GM23338 (cell line): ENCODE measurements around the gene WDR35. TPM values are rescaled to one million over a fixed set of nuclear protein-coding genes. Genes with fewer than 3 reads are reported as not detected.
A peak's percentile ranks its signal among the peaks of the same experiment; 100 is the strongest.

Source experiments
- ATAC-seq: fragments of 200-7000 bp; cut with Tn5 transposase; 3 replicates; pipeline ENCODE4 v1.9.1; 2020
- DNase-seq: peaks from one replicate; pipeline ENCODE4 v3.0.0-alpha.2; 2015; ENCODE audit warnings: low spot score
- H2AFZ ChIP-seq: fragments of 200-600 bp; sonication (generic); 2 replicates; pipeline ENCODE4 v1.8.0; 2016; ENCODE audit warnings: antibody characterized with exemption, mild to moderate bottlenecking, moderate library complexity
- H3F3A ChIP-seq: fragments of 200-600 bp; sonication (generic); replicated peaks from 2 replicates; pipeline ENCODE4 v1.8.0; 2017; ENCODE audit warnings: antibody characterized with exemption, mixed run types, low read depth
- H3K27ac ChIP-seq: fragments of 200-600 bp; sonication (generic); 2 replicates; pipeline ENCODE4 v1.6.1; 2016; ENCODE audit warnings: low read depth
- H3K27me3 ChIP-seq: fragments of 200-600 bp; sonication (generic); 2 replicates; pipeline ENCODE4 v1.8.0; 2016; ENCODE audit warnings: mild to moderate bottlenecking, mixed run types, moderate library complexity; ENCODE audit not compliant: insufficient read depth
- H3K36me3 ChIP-seq: fragments of 200-600 bp; sonication (generic); 2 replicates; pipeline ENCODE4 v1.8.0; 2016; ENCODE audit warnings: mild to moderate bottlenecking; ENCODE audit not compliant: insufficient read depth
- H3K4me1 ChIP-seq: fragments of 200-600 bp; sonication (generic); 2 replicates; pipeline ENCODE4 v1.8.0; 2016; ENCODE audit warnings: mild to moderate bottlenecking, moderate library complexity; ENCODE audit not compliant: insufficient read depth
- H3K4me2 ChIP-seq: fragments of 200-600 bp; sonication (generic); 2 replicates; pipeline ENCODE4 v1.7.1; 2017; ENCODE audit warnings: mixed run types
- H3K4me3 ChIP-seq: fragments of 200-600 bp; sonication (generic); 2 replicates; pipeline ENCODE4 v1.6.1; 2016; ENCODE audit warnings: mixed run types
- H3K79me2 ChIP-seq: fragments of 200-600 bp; sonication (generic); replicated peaks from 2 replicates; pipeline ENCODE4 v1.8.0; 2017; ENCODE audit warnings: mild to moderate bottlenecking; ENCODE audit not compliant: insufficient read depth
- H3K9me2 ChIP-seq: fragments of 200-600 bp; sonication (generic); 2 replicates; pipeline ENCODE4 v1.8.0; 2017; ENCODE audit not compliant: insufficient read depth
- H4K20me1 ChIP-seq: fragments of 200-600 bp; sonication (generic); replicated peaks from 2 replicates; pipeline ENCODE4 v1.8.0; 2017; ENCODE audit warnings: mild to moderate bottlenecking; ENCODE audit not compliant: insufficient read depth
- H3K27ac Mint-ChIP-seq: 2 replicates; pipeline ENCODE4 v1.8.0; 2020; ENCODE audit warnings: inconsistent platforms, mild to moderate bottlenecking, moderate library complexity, mixed read lengths
- H3K27me3 Mint-ChIP-seq: 3 replicates; pipeline ENCODE4 v1.8.0; 2022; ENCODE audit warnings: low read depth, mild to moderate bottlenecking, moderate library complexity, mixed read lengths, inconsistent platforms; ENCODE audit not compliant: insufficient read depth, poor library complexity
- H3K36me3 Mint-ChIP-seq: 3 replicates; pipeline ENCODE4 v1.8.0; 2021; ENCODE audit warnings: low read depth, mild to moderate bottlenecking, inconsistent platforms, moderate library complexity, mixed read lengths
- H3K4me1 Mint-ChIP-seq: 3 replicates; pipeline ENCODE4 v1.8.0; 2020; ENCODE audit warnings: mild to moderate bottlenecking, inconsistent platforms, mixed read lengths
- H3K4me3 Mint-ChIP-seq: 3 replicates; pipeline ENCODE4 v1.8.0; 2021; ENCODE audit warnings: moderate library complexity, mild to moderate bottlenecking, inconsistent platforms, mixed read lengths
- H3K9me3 Mint-ChIP-seq: 3 replicates; pipeline ENCODE4 v1.8.0; 2020; ENCODE audit warnings: moderate library complexity, mild to moderate bottlenecking, inconsistent platforms, mixed read lengths
- CREB1 ChIP-seq: fragments of 250-450 bp; sonication (Bioruptor Pico); IDR thresholded peaks from 2 replicates; pipeline ENCODE4 v1.5.0; 2020; ENCODE audit warnings: low read depth, mild to moderate bottlenecking, moderate library complexity
- EZH2 ChIP-seq: fragments of 200-600 bp; sonication (generic); IDR thresholded peaks from one replicate; pipeline ENCODE4 v1.8.0; 2017; ENCODE audit warnings: antibody characterized with exemption, mild to moderate bottlenecking, low read depth; ENCODE audit not compliant: unreplicated experiment
- JUNB ChIP-seq: IDR thresholded peaks from one replicate; pipeline ENCODE4 v1.6.1; 2016; ENCODE audit warnings: antibody characterized with exemption; ENCODE audit not compliant: unreplicated experiment
- NANOG ChIP-seq: IDR thresholded peaks from 2 replicates; pipeline ENCODE4 v1.6.1; 2016; ENCODE audit warnings: antibody characterized with exemption, borderline replicate concordance
- STAT1 ChIP-seq: IDR thresholded peaks from one replicate; pipeline ENCODE4 v1.6.1; 2016; ENCODE audit warnings: antibody characterized with exemption; ENCODE audit not compliant: unreplicated experiment
- ZNF114 ChIP-seq: fragments of 250-450 bp; sonication (Bioruptor Pico); IDR thresholded peaks from 2 replicates; pipeline ENCODE4 v1.5.0; 2020; ENCODE audit warnings: mild to moderate bottlenecking, moderate library complexity
- polyA plus RNA-seq: library from polyadenylated mRNA; unstranded; fragments of >200 nt; fragmentation: Nextera tagmentation; extraction: Ambion mirVana; gene quantifications from 2 replicates; pipeline ENCODE4 v1.2.1, GENCODE V29; 2016
- total RNA-seq: library from RNA; depleted of rRNA; stranded (reverse); fragments of >200 nt; shearing (Covaris generic); gene quantifications from 2 replicates; pipeline ENCODE4 v1.2.3, GENCODE V29; 2014
- TF ChIP-seq, protein P1 (sequence below): IDR thresholded peaks from one replicate; pipeline ENCODE4 v1.6.1; 2018; ENCODE audit warnings: antibody characterized with exemption; ENCODE audit not compliant: unreplicated experiment
- TF ChIP-seq, protein P2 (sequence below): IDR thresholded peaks from 2 replicates; pipeline ENCODE4 v1.6.1; 2016; ENCODE audit warnings: antibody characterized with exemption
- TF ChIP-seq, protein P3 (sequence below), 2 experiments: fragments of 200-600 bp in 1 of 2; sonication (generic) in 1 of 2; conservative IDR thresholded peaks; 2 replicates each; pipeline versions ENCODE4 v1.5.1 to v1.6.1; 2016 to 2017; ENCODE audit warnings: antibody characterized with exemption in 2 of 2, low read depth in 2 of 2, mild to moderate bottlenecking in 2 of 2, moderate library complexity in 1 of 2

Gene WDR35
- total and polyA plus RNA-seq, 2 experiments from 2014 or later: 5.3 to 20.0 TPM

DNA sequence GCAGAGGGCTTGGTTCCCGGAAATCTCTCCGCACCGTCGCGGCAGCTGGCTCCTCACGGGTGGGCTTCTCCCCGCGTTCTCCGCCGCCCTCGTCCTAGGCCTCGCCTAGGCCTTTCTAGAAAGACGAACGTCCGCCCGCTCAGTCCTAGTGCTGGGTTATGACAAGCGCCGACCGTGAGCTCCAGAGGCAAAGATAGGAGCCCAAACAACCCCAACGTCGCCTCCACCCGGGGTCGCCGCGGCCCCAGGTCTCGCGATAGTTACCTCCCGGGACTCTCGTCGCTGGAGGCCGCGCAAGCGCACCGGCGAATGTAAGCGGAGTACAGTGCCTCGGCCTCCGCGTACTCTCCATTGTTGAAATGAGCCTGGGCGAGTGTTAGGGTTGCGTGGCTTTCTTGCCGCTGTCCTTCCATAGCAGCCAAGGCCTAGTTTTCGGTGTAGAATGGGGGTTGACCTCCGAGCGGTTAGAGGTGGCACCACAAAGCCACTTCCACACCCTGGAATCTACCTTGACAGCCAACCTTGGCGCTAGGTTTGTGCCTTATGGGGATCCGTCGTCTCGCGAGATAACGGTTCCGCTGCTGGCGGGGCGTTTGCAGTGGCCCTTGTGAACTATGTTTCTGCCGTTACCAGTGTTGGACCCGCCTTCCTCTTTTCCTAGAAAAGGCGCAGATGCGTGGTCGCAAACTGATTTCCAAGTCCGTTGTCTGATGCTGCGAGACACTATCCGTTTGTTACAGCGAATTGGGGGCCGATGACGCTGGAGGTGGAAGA is 88.3 kb downstream of the WDR35 start, which contains the start of gene TTC32 (continued):
- TF ChIP-seq, protein P1, sequence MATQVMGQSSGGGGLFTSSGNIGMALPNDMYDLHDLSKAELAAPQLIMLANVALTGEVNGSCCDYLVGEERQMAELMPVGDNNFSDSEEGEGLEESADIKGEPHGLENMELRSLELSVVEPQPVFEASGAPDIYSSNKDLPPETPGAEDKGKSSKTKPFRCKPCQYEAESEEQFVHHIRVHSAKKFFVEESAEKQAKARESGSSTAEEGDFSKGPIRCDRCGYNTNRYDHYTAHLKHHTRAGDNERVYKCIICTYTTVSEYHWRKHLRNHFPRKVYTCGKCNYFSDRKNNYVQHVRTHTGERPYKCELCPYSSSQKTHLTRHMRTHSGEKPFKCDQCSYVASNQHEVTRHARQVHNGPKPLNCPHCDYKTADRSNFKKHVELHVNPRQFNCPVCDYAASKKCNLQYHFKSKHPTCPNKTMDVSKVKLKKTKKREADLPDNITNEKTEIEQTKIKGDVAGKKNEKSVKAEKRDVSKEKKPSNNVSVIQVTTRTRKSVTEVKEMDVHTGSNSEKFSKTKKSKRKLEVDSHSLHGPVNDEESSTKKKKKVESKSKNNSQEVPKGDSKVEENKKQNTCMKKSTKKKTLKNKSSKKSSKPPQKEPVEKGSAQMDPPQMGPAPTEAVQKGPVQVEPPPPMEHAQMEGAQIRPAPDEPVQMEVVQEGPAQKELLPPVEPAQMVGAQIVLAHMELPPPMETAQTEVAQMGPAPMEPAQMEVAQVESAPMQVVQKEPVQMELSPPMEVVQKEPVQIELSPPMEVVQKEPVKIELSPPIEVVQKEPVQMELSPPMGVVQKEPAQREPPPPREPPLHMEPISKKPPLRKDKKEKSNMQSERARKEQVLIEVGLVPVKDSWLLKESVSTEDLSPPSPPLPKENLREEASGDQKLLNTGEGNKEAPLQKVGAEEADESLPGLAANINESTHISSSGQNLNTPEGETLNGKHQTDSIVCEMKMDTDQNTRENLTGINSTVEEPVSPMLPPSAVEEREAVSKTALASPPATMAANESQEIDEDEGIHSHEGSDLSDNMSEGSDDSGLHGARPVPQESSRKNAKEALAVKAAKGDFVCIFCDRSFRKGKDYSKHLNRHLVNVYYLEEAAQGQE: no peak

DNA sequence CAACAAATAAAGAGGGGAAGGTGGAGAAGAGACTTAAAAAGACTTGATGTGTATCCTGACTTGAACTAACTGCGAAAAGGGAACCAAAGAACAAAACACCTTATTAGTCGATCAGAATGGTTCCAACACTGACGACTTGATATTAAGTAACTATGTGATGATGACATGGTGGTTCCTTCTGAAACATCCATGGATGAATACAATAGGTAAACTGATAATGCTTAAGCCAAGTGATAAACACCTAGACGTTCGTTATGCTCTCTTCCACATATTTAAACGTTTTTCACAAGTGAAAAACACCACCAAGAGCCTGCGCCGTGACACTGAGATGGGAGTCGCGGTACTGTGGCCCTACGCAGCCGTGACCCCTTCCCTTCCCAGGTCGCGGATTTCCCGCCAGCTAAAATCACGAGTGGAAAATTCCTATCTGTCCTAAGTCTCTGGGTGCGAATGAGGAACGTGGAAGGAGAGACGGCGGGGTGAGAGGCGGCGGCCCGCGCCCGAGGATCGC is 88.9 kb downstream of the WDR35 start:
- peaks cover 16% of the 10 kb centered on the region for H3K4me1 Mint-ChIP-seq
- no peaks in the 10 kb centered on the region for H3K36me3 ChIP-seq
- DNase-seq: peak; percentile 11
- peaks cover 7% of the 10 kb centered on the region for H3K27me3 Mint-ChIP-seq
- ATAC-seq: no peak; the same call in 2 of the 3 replicates
- H3K4me3 Mint-ChIP-seq: peak overlapping the region; percentile 98
- peak overlapping the region; percentile 94 for H3K27ac ChIP-seq
- no peaks in the 10 kb centered on the region for H3F3A ChIP-seq
- H3K4me3 ChIP-seq: peak overlapping the region; percentile 78
- peaks cover 3% of the 10 kb centered on the region; the same call in 1 of the 2 replicates for H3K4me1 ChIP-seq
- no peaks in the 10 kb centered on the region for H3K36me3 Mint-ChIP-seq
- peak overlapping the region; percentile 100 for H3K27ac Mint-ChIP-seq
- H3K4me2 ChIP-seq: peak overlapping the region; percentile 80
- peak overlapping the region; percentile 99 for H2AFZ ChIP-seq
- no peaks in the 10 kb centered on the region for H3K9me2 ChIP-seq
- no peaks in the 10 kb centered on the region for H3K27me3 ChIP-seq
- H4K20me1 ChIP-seq: no peaks in the 10 kb centered on the region; the same call in 1 of the 2 replicates
- H3K79me2 ChIP-seq: peaks cover 23% of the 10 kb centered on the region
- no peaks in the 10 kb centered on the region for H3K9me3 Mint-ChIP-seq
- no peak for TF ChIP-seq JUNB
- TF ChIP-seq NANOG: no peak
- TF ChIP-seq EZH2: no peak
- TF ChIP-seq, protein P2, sequence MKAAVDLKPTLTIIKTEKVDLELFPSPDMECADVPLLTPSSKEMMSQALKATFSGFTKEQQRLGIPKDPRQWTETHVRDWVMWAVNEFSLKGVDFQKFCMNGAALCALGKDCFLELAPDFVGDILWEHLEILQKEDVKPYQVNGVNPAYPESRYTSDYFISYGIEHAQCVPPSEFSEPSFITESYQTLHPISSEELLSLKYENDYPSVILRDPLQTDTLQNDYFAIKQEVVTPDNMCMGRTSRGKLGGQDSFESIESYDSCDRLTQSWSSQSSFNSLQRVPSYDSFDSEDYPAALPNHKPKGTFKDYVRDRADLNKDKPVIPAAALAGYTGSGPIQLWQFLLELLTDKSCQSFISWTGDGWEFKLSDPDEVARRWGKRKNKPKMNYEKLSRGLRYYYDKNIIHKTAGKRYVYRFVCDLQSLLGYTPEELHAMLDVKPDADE: no peak
- no peak for TF ChIP-seq CREB1 (CRISPR knock-in tag)
- no peak for TF ChIP-seq ZNF114 (CRISPR knock-in tag)
- no peak for TF ChIP-seq STAT1
- TF ChIP-seq, protein P3, sequence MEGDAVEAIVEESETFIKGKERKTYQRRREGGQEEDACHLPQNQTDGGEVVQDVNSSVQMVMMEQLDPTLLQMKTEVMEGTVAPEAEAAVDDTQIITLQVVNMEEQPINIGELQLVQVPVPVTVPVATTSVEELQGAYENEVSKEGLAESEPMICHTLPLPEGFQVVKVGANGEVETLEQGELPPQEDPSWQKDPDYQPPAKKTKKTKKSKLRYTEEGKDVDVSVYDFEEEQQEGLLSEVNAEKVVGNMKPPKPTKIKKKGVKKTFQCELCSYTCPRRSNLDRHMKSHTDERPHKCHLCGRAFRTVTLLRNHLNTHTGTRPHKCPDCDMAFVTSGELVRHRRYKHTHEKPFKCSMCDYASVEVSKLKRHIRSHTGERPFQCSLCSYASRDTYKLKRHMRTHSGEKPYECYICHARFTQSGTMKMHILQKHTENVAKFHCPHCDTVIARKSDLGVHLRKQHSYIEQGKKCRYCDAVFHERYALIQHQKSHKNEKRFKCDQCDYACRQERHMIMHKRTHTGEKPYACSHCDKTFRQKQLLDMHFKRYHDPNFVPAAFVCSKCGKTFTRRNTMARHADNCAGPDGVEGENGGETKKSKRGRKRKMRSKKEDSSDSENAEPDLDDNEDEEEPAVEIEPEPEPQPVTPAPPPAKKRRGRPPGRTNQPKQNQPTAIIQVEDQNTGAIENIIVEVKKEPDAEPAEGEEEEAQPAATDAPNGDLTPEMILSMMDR (conservative IDR thresholded peaks at IDR 0.05; ENCODE audit: low read depth in 2 of 2): no peak
- TF ChIP-seq, protein P1: no peak
